B cell (primary cell): ENCODE data around the gene GNS. TPM values are rescaled to one million over a fixed set of nuclear protein-coding genes. Genes with fewer than 3 reads are reported as not detected.

ENCODE experiments used
- ATAC-seq: fragments of 200-7000 bp; cut with Tn5 transposase; one replicate; pipeline ENCODE4 v1.10.0; 2021; ENCODE audit warnings: low read depth, mild to moderate bottlenecking, moderate number of reproducible peaks, moderate library complexity
- CTCF ChIA-PET: fragments of 350-600 bp; sonication (Branson Sonifier 250); formaldehyde crosslinking; loops from one replicate; lab custom pipeline; 2021; ENCODE audit warnings: antibody characterized with exemption, inconsistent platforms; lab: Charles Lee
- POLR2A ChIA-PET: fragments of 350-600 bp; sonication (Branson Sonifier 250); formaldehyde crosslinking; loops from one replicate; lab custom pipeline; 2021; ENCODE audit warnings: antibody characterized with exemption; lab: Charles Lee
- DNase-seq: peaks from one replicate; pipeline ENCODE4 v3.0.0; 2013
- H2AFZ ChIP-seq: 2 replicates; pipeline ENCODE4 v1.6.1; 2012; ENCODE audit warnings: mild to moderate bottlenecking, low read depth, low read length; ENCODE audit not compliant: insufficient read depth, poor library complexity, severe bottlenecking
- H3K27ac ChIP-seq, 2 donors: 1 replicate in 1 of 2; 2 replicates in 1 of 2; pipeline ENCODE4 v1.5.1; 2012 to 2013; ENCODE audit warnings: low read length in 2 of 2, mild to moderate bottlenecking in 2 of 2, moderate library complexity in 1 of 2
- H3K27me3 ChIP-seq, 4 experiments: fragments of 200-600 bp in 1 of 4; sonication (generic) in 1 of 4; replicated peaks in 1 of 4; 1 replicate in 2 of 4; 2 replicates in 2 of 4; pipeline versions ENCODE4 v1.6.1 to v1.7.0; 2013 to 2016; ENCODE audit warnings: low read length in 3 of 4, mild to moderate bottlenecking in 2 of 4, mixed read lengths in 1 of 4, moderate library complexity in 1 of 4; ENCODE audit not compliant: insufficient read depth in 4 of 4, control insufficient read depth in 3 of 4; ENCODE audit errors: control extremely low read depth in 1 of 4
- H3K36me3 ChIP-seq, 2 experiments: replicated peaks in 1 of 2; 1 replicate in 1 of 2; 2 replicates in 1 of 2; pipeline versions ENCODE4 v1.6.1 to v1.7.1; 2013; ENCODE audit warnings: low read length in 1 of 2; ENCODE audit not compliant: insufficient read depth in 2 of 2, control insufficient read depth in 1 of 2; ENCODE audit errors: control extremely low read depth in 1 of 2, extremely low read depth in 1 of 2
- H3K4me1 ChIP-seq, 2 donors: fragments of 200-600 bp in 1 of 2; sonication (generic) in 1 of 2; 1 replicate in 1 of 2; 2 replicates in 1 of 2; pipeline versions ENCODE4 v1.5.1 to v1.6.1; 2013 to 2017; ENCODE audit warnings: low read length in 2 of 2; ENCODE audit not compliant: control insufficient read depth in 2 of 2, insufficient read depth in 2 of 2
- H3K4me2 ChIP-seq: replicated peaks from 2 replicates; pipeline ENCODE3; 2012; ENCODE audit warnings: mild to moderate bottlenecking, low read depth, low read length; ENCODE audit not compliant: poor library complexity, severe bottlenecking
- H3K4me3 ChIP-seq, 5 experiments: fragments of 200-600 bp in 1 of 5; sonication (generic) in 1 of 5; 1 replicate in 3 of 5; 2 replicates in 2 of 5; pipeline versions ENCODE4 v1.5.1 to v1.7.0; 2011 to 2016; ENCODE audit warnings: low read length in 4 of 5, mild to moderate bottlenecking in 4 of 5, low read depth in 2 of 5, control low read depth in 1 of 5, moderate library complexity in 1 of 5; ENCODE audit not compliant: insufficient read depth in 1 of 5; ENCODE audit errors: control extremely low read depth in 1 of 5, extremely low read depth in 1 of 5
- H3K79me2 ChIP-seq: fragments of 200-600 bp; sonication (generic); one replicate; pipeline ENCODE4 v1.6.0; 2016; ENCODE audit warnings: low read length; ENCODE audit not compliant: control insufficient read depth, insufficient read depth
- H3K9ac ChIP-seq: fragments of 200-600 bp; sonication (generic); 2 replicates; pipeline ENCODE4 v1.6.1; 2017; ENCODE audit warnings: mild to moderate bottlenecking, low read length, moderate library complexity
- H3K9me3 ChIP-seq, 3 donors: one replicate each; pipeline versions ENCODE4 v1.6.1 to v1.7.1; 2013; ENCODE audit warnings: low read length in 2 of 3; ENCODE audit not compliant: control insufficient read depth in 2 of 3, insufficient read depth in 1 of 3; ENCODE audit errors: control extremely low read depth in 1 of 3
- H4K20me1 ChIP-seq: 2 replicates; pipeline ENCODE4 v1.6.0; 2012; ENCODE audit warnings: mild to moderate bottlenecking, low read length; ENCODE audit not compliant: insufficient read depth, control insufficient read depth, poor library complexity, severe bottlenecking
- H3K27ac Mint-ChIP-seq: one replicate; pipeline ENCODE4 v1.8.0; 2021; ENCODE audit warnings: mixed read lengths
- H3K27me3 Mint-ChIP-seq: one replicate; pipeline ENCODE4 v1.8.0; 2021; ENCODE audit warnings: mixed read lengths
- H3K4me1 Mint-ChIP-seq: one replicate; pipeline ENCODE4 v1.8.0; 2021; ENCODE audit warnings: mixed read lengths
- H3K4me3 Mint-ChIP-seq: one replicate; pipeline ENCODE4 v1.8.0; 2021; ENCODE audit warnings: mixed read lengths
- H3K9me3 Mint-ChIP-seq: one replicate; pipeline ENCODE4 v1.8.0; 2022; ENCODE audit warnings: mixed read lengths; ENCODE audit not compliant: insufficient read depth
- EZH2 ChIP-seq: IDR thresholded peaks from 2 replicates; pipeline ENCODE4 v1.6.1; 2012; ENCODE audit warnings: borderline replicate concordance, low read depth, mild to moderate bottlenecking, moderate library complexity, low read length; ENCODE audit not compliant: insufficient read depth, poor library complexity, severe bottlenecking
- WGBS: methylation state at CpG from one replicate; pipeline ENCODE4 v1.1.5; 2013; ENCODE audit warnings: missing lambda C conversion rate; ENCODE audit not compliant: insufficient coverage; 5-methylcytosine and 5-hydroxymethylcytosine counted together
- intact Hi-C: fragments of 100-400 bp; cut with micrococcal nuclease; formaldehyde crosslinking; loops from one replicate; pipeline ENCODE4 v1.10.0; 2022
- polyA plus RNA-seq: library from polyadenylated mRNA; depleted of rRNA; stranded (reverse); fragments of >200 nt; gene quantifications from 2 replicates; pipeline ENCODE4 v1.2.3, GENCODE V29; 2012
- total RNA-seq, 2 donors: library from RNA; stranded (reverse); fragments of 120-200 nt in 1 of 2; gene quantifications; 1 replicate in 1 of 2; 2 replicates in 1 of 2; pipeline versions ENCODE4 v1.2.3 to v1.2.4, GENCODE V29; 2013 to 2022
- TF ChIP-seq, protein P1 (sequence below): fragments of 200-600 bp; IDR thresholded peaks from one replicate; pipeline ENCODE4 v1.8.0; 2022; ENCODE audit warnings: antibody characterized with exemption, mild to moderate bottlenecking

GNS gene
- total and polyA plus RNA-seq, 2 donors (not counting 1 experiment from before 2014, with no cell fraction given): 7.0 to 26.7 TPM

DNA sequence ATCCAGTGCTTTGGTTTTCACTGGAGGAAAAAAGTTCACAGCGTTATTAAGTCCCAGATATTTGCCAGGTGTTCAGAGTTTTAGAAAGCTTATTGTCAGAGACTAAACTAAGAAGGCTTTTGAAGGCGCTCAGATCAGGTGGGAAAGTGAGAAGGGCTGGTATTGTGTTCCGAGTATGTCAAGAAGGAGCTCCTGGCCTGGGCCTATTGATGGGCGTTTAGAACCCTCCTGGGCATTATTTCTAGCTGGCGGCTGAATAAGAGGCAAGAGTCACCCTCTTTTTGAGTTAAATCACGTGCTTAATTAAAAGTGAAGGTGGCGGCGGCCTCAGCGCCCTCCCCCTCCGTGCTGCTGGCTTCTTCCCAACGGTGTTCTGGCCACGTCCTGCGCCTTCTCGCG lies 20.9 kb upstream of the GNS start:
- Histone ChIP-seq H4K20me1 (no peaks in the 10 kb centered on the region), H3K4me1 (peaks cover 22% of the 10 kb centered on the region in 2 donors), H3K79me2 (no peaks in the 10 kb centered on the region), H3K9me3 (peaks cover 4 to 11% (median 8%) of the 10 kb centered on the region in 3 donors), H2AFZ (peak overlapping the region; percentile 77), H3K4me3 (peak overlapping the region; percentile 22 to 69 (median 53)), H3K27ac (no peak overlapping the region), H3K4me2 (peak overlapping the region; percentile 90), H3K27me3 (peaks cover 0 to 43% (median 22%) of the 10 kb centered on the region in 4 experiments), H3K9ac (peak overlapping the region; percentile 64), H3K36me3 (no peaks in the 10 kb centered on the region)
- TF ChIP-seq EZH2: no peak
- TF ChIP-seq, protein P1, sequence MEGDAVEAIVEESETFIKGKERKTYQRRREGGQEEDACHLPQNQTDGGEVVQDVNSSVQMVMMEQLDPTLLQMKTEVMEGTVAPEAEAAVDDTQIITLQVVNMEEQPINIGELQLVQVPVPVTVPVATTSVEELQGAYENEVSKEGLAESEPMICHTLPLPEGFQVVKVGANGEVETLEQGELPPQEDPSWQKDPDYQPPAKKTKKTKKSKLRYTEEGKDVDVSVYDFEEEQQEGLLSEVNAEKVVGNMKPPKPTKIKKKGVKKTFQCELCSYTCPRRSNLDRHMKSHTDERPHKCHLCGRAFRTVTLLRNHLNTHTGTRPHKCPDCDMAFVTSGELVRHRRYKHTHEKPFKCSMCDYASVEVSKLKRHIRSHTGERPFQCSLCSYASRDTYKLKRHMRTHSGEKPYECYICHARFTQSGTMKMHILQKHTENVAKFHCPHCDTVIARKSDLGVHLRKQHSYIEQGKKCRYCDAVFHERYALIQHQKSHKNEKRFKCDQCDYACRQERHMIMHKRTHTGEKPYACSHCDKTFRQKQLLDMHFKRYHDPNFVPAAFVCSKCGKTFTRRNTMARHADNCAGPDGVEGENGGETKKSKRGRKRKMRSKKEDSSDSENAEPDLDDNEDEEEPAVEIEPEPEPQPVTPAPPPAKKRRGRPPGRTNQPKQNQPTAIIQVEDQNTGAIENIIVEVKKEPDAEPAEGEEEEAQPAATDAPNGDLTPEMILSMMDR: no peak
- peaks cover 68% of the 10 kb centered on the region for H3K27me3 Mint-ChIP-seq
- ChIA-PET POLR2A (no interaction called here), CTCF (interaction anchor here (0.8 to 3.8 kb wide), 5 partner anchors 8 to 20 kb away, joined by 3 to 30 read pairs (median 5); no protein-coding TSS in a partner anchor)
- peaks cover 8% of the 10 kb centered on the region for H3K9me3 Mint-ChIP-seq
- DNase-seq (no peak), ATAC-seq (no peak)
- H3K27ac Mint-ChIP-seq: no peak overlapping the region
- H3K4me1 Mint-ChIP-seq: peaks cover 24% of the 10 kb centered on the region
- intact Hi-C loops: loop anchor here (2.0 kb wide), 2 partner anchors 17 to 21 kb away; partner anchors contain the start of gene GNS
- H3K4me3 Mint-ChIP-seq: peak overlapping the region; percentile 74
- WGBS: 20% methylated on average over 15 of the region's 15 CpGs

- TF ChIP-seq EZH2: no peak
- TF ChIP-seq, protein P1: no peak
- Histone ChIP-seq H3K4me2 (no peak overlapping the region), H3K4me3 (no peak overlapping the region), H2AFZ (no peak overlapping the region), H3K27me3 (peaks cover 0 to 43% (median 22%) of the 10 kb centered on the region in 4 experiments), H3K9me3 (peaks cover 9 to 17% (median 11%) of the 10 kb centered on the region in 3 donors), H3K9ac (no peak overlapping the region), H3K79me2 (no peaks in the 10 kb centered on the region), H3K36me3 (no peaks in the 10 kb centered on the region), H3K27ac (no peak overlapping the region), H3K4me1 (peaks cover 22% of the 10 kb centered on the region in 2 donors), H4K20me1 (no peaks in the 10 kb centered on the region)
- Mint-ChIP-seq H3K9me3 (peaks cover 10% of the 10 kb centered on the region), H3K27ac (no peak overlapping the region), H3K4me3 (peak overlapping the region; percentile 74), H3K27me3 (peaks cover 69% of the 10 kb centered on the region), H3K4me1 (peaks cover 24% of the 10 kb centered on the region)
- DNase-seq (no peak), ATAC-seq (no peak)
- CTCF ChIA-PET: interaction anchor here (0.8 to 3.8 kb wide), 4 partner anchors 8 to 20 kb away, joined by 3 to 30 read pairs (median 7); no protein-coding TSS in a partner anchor
- POLR2A ChIA-PET: no interaction called here
- intact Hi-C loops: no loop called here
- 83% methylated on average over 1 of the region's 10 CpGs for WGBS
Observed at GRCh38 chr12:64779354-64779974, 20.3 kb upstream of the GNS start.
